Measurements from ENCODE around the gene TOM1.
A peak's percentile ranks its signal among the peaks of the same experiment; 100 is the strongest.

The TOM1 gene

GRCh38 chr22:35326854-35327562 lies 27.3 kb downstream of the TOM1 start:
- peak overlapping the region; percentile 1 for H3K27ac Mint-ChIP-seq
- no peak for ATAC-seq
- no peaks in the 10 kb centered on the region for H3K9me3 Mint-ChIP-seq
- no peak overlapping the region for H3K4me3 Mint-ChIP-seq
- peaks cover 24% of the 10 kb centered on the region for H3K4me1 Mint-ChIP-seq
- no peaks in the 10 kb centered on the region for H3K27me3 Mint-ChIP-seq
- H3K36me3 Mint-ChIP-seq: peaks cover 82% of the 10 kb centered on the region

- no peaks in the 10 kb centered on the region for H3K9me3 Mint-ChIP-seq
- no peak overlapping the region for H3K4me3 Mint-ChIP-seq
- peaks cover 22% of the 10 kb centered on the region for H3K4me1 Mint-ChIP-seq
- ATAC-seq: no peak
- H3K27ac Mint-ChIP-seq: no peak overlapping the region
- H3K27me3 Mint-ChIP-seq: no peaks in the 10 kb centered on the region
- H3K36me3 Mint-ChIP-seq: peaks cover 82% of the 10 kb centered on the region
These were observed 28.2 kb downstream of the TOM1 start for GRCh38 chr22:35327690-35328471.

- H3K36me3 Mint-ChIP-seq: peaks cover 82% of the 10 kb centered on the region
- H3K4me3 Mint-ChIP-seq: no peak overlapping the region
- H3K27ac Mint-ChIP-seq: no peak overlapping the region
- peaks cover 26% of the 10 kb centered on the region for H3K4me1 Mint-ChIP-seq
- no peaks in the 10 kb centered on the region for H3K9me3 Mint-ChIP-seq
- H3K27me3 Mint-ChIP-seq: no peaks in the 10 kb centered on the region
- ATAC-seq: no peak
These were observed 28.8 kb downstream of the TOM1 start for GRCh38 chr22:35328472-35328885.

GRCh38 chr22:35329114-35329847 lies 29.6 kb downstream of the TOM1 start:
- Mint-ChIP-seq H3K36me3 (peaks cover 81% of the 10 kb centered on the region), H3K4me3 (no peak overlapping the region), H3K27ac (no peak overlapping the region), H3K27me3 (no peaks in the 10 kb centered on the region), H3K4me1 (peaks cover 34% of the 10 kb centered on the region), H3K9me3 (no peaks in the 10 kb centered on the region)
- ATAC-seq: no peak

- Mint-ChIP-seq H3K4me1 (peaks cover 38% of the 10 kb centered on the region), H3K4me3 (no peak overlapping the region), H3K9me3 (no peaks in the 10 kb centered on the region), H3K36me3 (peaks cover 84% of the 10 kb centered on the region), H3K27me3 (no peaks in the 10 kb centered on the region), H3K27ac (peak overlapping the region; percentile 89)
- peak; percentile 37 for ATAC-seq
These were observed 30.7 kb downstream of the TOM1 start for GRCh38 chr22:35330258-35330861.

- H3K27ac Mint-ChIP-seq: peak overlapping the region; percentile 45
- peaks cover 77% of the 10 kb centered on the region for H3K36me3 Mint-ChIP-seq
- H3K27me3 Mint-ChIP-seq: no peaks in the 10 kb centered on the region
- peaks cover 38% of the 10 kb centered on the region for H3K4me1 Mint-ChIP-seq
- no peak for ATAC-seq
- no peak overlapping the region for H3K4me3 Mint-ChIP-seq
- H3K9me3 Mint-ChIP-seq: no peaks in the 10 kb centered on the region
These were observed 32.6 kb downstream of the TOM1 start for GRCh38 chr22:35332278-35332677.

- Mint-ChIP-seq H3K27me3 (no peaks in the 10 kb centered on the region), H3K9me3 (no peaks in the 10 kb centered on the region), H3K27ac (peak overlapping the region; percentile 76), H3K36me3 (peaks cover 76% of the 10 kb centered on the region), H3K4me3 (no peak overlapping the region), H3K4me1 (peaks cover 44% of the 10 kb centered on the region)
- ATAC-seq: no peak
These were observed 33.5 kb downstream of the TOM1 start for GRCh38 chr22:35333220-35333619.

- ATAC-seq: peak; percentile 83
- peak overlapping the region; percentile 76 for H3K27ac Mint-ChIP-seq
- peaks cover 43% of the 10 kb centered on the region for H3K4me1 Mint-ChIP-seq
- H3K9me3 Mint-ChIP-seq: no peaks in the 10 kb centered on the region
- H3K4me3 Mint-ChIP-seq: no peak overlapping the region
- H3K36me3 Mint-ChIP-seq: peaks cover 74% of the 10 kb centered on the region
- no peaks in the 10 kb centered on the region for H3K27me3 Mint-ChIP-seq
These were observed 34.3 kb downstream of the TOM1 start for GRCh38 chr22:35334004-35334403.

- no peak overlapping the region for H3K4me3 Mint-ChIP-seq
- peak overlapping the region; percentile 24 for H3K27ac Mint-ChIP-seq
- H3K9me3 Mint-ChIP-seq: no peaks in the 10 kb centered on the region
These were observed 35.8 kb downstream of the TOM1 start for GRCh38 chr22:35335468-35335867.

GRCh38 chr22:35335936-35336781 lies 36.5 kb downstream of the TOM1 start:
- Mint-ChIP-seq H3K4me1 (peaks cover 40% of the 10 kb centered on the region), H3K27me3 (no peaks in the 10 kb centered on the region), H3K4me3 (no peak overlapping the region), H3K9me3 (no peaks in the 10 kb centered on the region), H3K27ac (peak overlapping the region; percentile 24), H3K36me3 (peaks cover 79% of the 10 kb centered on the region)
- no peak for ATAC-seq

More at GRCh38 chr22:35335468-35335867, 35.8 kb downstream of the TOM1 start:
- Mint-ChIP-seq H3K27me3 (no peaks in the 10 kb centered on the region), H3K4me1 (peaks cover 39% of the 10 kb centered on the region), H3K36me3 (peaks cover 79% of the 10 kb centered on the region)
- no peak for ATAC-seq

GRCh38 chr22:35337932-35338331 lies 38.2 kb downstream of the TOM1 start:
- peaks cover 65% of the 10 kb centered on the region for H3K36me3 Mint-ChIP-seq
- no peaks in the 10 kb centered on the region for H3K27me3 Mint-ChIP-seq
- ATAC-seq: peak; percentile 38
- H3K27ac Mint-ChIP-seq: no peak overlapping the region
- peaks cover 43% of the 10 kb centered on the region for H3K4me1 Mint-ChIP-seq
- H3K9me3 Mint-ChIP-seq: no peaks in the 10 kb centered on the region
- no peak overlapping the region for H3K4me3 Mint-ChIP-seq

- Mint-ChIP-seq H3K27me3 (no peaks in the 10 kb centered on the region), H3K27ac (peak overlapping the region; percentile 52), H3K36me3 (peaks cover 42% of the 10 kb centered on the region), H3K9me3 (no peaks in the 10 kb centered on the region), H3K4me1 (peaks cover 30% of the 10 kb centered on the region), H3K4me3 (no peak overlapping the region)
- no peak for ATAC-seq
These were observed 41.6 kb downstream of the TOM1 start for GRCh38 chr22:35341090-35341874.

- no peak overlapping the region for H3K27ac Mint-ChIP-seq
- no peak overlapping the region for H3K4me3 Mint-ChIP-seq
- H3K36me3 Mint-ChIP-seq: peaks cover 40% of the 10 kb centered on the region
- H3K9me3 Mint-ChIP-seq: no peaks in the 10 kb centered on the region
- H3K27me3 Mint-ChIP-seq: no peaks in the 10 kb centered on the region
- ATAC-seq: no peak
- peaks cover 30% of the 10 kb centered on the region for H3K4me1 Mint-ChIP-seq
These were observed 42.7 kb downstream of the TOM1 start for GRCh38 chr22:35342390-35342789.
